Activated CD4-positive, alpha-beta T cell treated with anti-CD3 and anti-CD28 coated beads for 1 hour (primary cell): ENCODE data around the gene RFFL.

ENCODE experiments used
- DNase-seq: peaks from one replicate; pipeline ENCODE4 v3.0.0-alpha.2; 2020

Gene RFFL

DNA sequence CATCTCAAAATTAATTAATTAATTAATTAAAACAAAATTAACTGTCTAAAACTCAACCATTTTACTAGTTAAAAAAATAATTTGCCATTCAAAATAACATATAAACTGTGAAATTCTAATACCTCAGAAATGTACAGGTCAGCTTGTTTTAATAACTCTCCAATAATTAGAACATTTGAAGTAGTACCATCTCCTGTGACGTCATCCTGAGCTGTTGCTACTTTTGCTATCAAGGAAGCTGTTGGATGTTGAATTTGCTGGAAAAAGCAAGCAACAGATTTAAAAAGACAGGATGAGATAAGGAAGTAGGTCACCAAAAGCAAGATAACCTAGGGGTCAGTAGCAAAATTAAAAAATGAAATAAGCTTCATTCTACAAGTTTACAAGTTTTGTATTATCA lies 105.1 kb downstream of the RFFL start:
- no peak for DNase-seq
